HT1080 (cell line): ENCODE data around the gene TXNRD2. TPM values are rescaled to one million over a fixed set of nuclear protein-coding genes. Genes with fewer than 3 reads are reported as not detected.
"Not testable (repeated sequence)": the region's sequence is repeated elsewhere in the genome, so short reads cannot be mapped to it uniquely, and the experiment has no call there.

Source experiments
- DNase-seq: peaks from one replicate; pipeline ENCODE4 v3.0.0-alpha.2; 2015; ENCODE audit warnings: low read depth
- total RNA-seq: library from RNA; depleted of rRNA; stranded (reverse); fragments of >200 nt; shearing (Covaris generic); gene quantifications from 2 replicates; pipeline ENCODE4 v1.2.3, GENCODE V29; 2014

TXNRD2 gene
- total RNA-seq, 1 experiment from 2014 or later = 94.5 TPM

DNA sequence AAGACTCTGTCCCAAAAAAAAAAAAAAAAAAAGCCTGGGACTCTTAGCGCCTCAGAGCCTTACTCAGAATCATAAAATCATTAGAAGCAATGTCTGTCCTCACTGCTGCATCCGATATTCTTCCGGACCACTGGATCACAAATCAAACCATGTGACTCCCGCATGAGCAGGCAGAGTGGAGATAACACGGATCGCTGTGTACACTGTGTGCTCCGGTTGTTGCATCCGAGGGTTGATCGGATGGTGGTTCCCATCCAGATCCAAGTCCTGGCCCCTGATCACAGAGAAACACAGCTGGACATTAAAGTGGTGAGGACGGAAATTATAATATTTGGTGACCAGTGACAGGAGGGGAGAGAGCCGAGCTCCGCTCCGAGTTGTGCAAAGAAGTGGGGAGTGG is 9.7 kb upstream of the TXNRD2 start:
- DNase-seq = no peak

DNA sequence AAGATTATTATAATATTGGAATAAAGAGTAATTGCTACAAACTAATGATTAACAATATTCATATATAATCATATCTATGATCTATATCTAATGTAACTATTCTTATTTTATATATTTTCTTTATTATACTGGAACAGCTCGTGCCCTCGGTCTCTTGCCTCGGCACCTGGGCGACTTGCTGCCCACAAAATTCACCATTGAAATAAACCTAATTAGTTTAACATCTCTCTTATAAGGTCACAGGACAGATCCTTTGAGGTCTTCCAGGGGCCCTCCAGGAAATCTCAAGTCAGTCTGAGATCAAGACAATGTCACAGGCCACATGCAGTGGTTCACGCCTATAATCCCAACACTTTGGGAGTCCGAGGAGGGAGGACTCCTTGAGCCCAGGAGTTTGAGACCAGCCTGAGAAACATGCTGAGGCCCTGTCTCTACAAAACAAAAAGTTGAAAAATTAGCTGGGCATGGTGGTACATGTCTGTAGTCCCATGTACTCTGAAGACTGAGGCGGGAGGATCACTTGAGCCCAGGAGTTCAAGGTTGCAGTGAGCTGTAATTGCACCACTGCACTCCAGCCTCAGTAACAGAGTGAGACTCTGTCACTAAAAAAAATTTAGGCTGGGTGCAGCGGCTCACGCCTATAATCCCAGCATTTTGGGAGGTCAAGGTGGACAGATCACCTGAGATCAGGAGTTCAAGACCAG is 6.6 kb upstream of the TXNRD2 start:
- no peak for DNase-seq

DNA sequence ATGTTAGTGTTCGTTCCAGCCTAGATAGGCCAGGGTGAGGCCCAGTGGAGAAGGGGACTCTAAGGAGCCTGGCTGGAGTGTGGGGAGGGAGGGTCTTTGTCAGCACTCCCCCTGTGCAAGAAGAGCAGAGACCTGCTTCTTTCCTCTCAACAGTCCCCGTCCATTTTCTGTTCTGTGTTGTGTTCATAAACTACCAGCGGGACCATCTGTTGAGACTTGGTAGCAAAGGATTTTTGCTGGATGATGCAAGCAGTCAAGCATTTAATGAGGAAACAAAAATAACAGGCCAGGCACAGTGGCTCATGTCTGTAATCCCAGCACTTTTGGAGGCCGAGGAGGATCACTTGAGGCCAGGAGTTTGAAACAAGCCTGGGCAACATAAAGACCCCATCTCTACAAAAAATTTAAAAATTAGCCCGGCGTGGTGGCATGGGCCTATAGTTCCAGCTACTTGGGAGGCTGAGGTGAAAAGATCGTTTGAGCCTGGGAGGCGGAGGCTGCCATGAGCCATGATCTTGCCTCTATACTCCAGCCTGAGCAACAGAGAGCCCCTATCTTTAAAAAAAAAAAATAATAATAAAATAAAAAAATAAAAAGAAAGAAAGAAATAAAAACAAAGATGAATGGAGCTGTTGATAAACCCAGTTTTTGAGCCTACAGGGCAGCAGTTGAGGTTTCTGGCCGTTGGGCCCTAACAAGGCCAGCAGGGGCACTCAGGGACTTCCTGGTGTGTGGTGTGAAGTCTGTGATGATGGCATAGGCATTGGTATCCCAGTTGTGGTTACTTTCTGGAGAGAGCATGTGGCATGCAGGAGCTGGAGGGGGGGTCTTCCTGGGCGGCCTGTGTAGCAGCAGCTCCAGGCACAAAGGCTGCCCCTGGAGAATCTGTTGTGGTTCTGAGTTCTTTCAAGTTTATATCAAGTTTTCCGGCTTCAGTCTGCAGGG is 1.7 kb upstream of the TXNRD2 start:
- peak; percentile 72 for DNase-seq

DNA sequence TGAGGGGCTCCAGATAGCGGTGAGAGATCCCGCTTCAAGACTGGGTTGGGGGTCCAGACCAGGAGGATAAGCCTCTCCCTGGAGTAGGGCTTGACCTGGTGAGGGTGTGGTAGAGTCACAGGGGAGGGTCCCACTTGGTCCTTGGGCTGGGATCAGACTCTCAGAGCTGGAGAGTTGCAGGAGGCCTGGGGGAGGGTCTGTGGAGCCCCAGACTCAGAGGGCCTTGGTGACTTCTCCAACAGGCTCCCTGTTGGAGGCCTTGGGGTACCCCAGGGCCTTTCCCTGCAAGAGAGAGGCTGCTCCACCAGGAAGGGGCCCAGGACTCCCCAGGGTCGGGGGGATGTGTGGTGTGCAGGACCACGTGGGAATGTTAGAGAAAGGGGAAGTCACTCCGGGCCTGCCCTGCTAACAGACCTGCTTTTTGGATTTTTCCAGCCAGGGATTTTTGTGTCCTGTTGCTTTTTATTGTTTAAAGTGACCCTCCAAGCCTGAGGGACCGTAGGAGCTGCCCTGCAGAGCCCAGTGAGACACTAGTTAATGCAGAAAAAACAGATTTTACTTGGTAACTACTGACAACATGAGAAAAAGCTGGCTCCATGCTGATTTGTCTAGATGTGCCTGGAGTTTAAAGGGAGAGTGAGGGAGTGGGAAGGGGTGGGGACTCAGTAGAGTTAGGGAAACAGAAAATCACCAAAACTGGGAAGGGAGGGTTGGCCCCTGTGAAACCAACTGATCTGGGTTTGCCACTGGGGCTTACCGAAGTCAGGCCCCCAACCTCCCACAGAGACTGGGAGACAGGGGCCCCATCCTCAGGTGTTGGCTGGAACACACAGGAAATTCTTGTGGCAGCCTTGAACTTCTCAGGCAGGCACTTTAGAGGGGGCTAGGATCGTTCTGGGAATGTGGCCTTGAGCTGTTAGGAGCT is 801 bp upstream of the TXNRD2 start:
- DNase-seq = no peak

DNA sequence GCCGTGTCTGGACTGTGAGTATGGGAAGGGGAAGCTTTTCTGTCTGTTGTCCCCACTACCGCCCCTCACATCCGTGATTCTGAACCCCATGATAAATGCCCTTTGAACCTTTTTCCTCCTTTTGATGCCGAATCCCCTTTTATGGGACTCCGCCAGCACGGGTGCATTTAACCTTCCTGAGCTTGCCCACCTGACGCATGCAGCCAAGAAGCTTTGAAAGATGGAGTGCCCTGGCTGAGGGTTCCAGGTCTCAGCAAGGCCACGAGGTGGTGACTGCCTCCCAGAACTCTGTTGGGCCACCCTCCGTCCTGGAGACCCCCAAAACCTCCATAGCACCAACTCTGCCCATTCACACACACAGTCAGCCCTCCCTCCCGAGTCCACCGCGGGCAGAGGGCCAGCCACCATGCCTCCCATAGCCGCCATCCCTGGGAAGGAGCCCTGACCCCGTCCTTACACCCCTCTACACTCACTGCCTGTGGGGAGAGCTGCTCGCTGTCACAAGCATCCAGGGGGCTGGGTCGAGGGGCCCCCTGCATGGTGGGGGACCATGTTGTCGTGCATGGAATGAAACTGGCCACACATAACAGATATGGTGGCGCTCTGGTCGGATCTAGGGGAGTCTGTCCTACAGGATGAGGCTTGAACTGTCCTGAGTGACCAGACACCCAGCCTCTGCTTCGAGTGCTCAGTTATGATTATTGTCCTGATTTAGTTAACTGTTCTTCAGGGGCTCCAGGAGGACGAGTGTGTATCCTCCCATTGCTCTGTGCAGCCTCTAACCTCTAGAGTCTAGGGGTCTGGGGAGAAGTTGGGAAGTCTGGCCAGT is 868 bp downstream of the TXNRD2 start:
- DNase-seq = no peak

DNA sequence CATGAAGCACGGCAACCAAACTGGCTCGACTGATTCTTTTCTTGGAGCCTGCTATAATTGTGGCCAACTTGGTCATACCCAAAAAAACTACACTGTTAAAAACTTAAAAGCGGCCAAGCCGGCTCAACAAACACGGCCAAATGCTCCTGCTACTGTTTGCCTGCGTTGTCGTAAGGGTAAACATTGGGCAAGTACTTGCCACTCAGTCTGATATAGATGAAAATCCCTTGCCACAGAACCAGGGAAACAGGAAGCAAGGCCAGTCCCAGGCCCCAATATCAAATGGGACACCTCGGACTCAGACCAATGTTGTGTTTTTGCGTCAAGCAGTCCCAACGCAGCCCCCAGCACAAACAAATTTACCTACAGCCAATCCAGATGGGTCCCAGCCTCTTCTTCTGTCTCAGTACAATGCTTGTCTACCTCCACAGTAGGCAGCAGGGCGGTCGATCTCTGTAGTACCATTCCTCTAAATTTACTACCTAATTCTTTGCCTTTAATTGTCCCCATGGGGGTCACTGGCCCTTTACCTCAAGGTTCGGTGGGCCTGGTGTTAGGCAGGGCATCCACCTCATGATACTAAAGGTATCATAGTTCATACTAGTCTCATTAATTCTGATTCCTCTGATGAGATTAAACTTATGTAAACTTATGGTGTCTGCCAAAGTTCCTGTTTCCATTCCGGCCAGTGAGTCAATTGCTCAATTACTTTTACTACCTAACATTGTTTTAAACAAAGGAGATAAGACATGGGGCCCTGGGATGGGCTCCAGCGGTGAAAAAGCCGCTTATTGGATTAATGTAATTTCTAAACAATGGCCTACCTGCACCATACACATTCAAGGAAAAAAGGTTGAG is 3.8 kb downstream of the TXNRD2 start:
- DNase-seq = no peak

DNA sequence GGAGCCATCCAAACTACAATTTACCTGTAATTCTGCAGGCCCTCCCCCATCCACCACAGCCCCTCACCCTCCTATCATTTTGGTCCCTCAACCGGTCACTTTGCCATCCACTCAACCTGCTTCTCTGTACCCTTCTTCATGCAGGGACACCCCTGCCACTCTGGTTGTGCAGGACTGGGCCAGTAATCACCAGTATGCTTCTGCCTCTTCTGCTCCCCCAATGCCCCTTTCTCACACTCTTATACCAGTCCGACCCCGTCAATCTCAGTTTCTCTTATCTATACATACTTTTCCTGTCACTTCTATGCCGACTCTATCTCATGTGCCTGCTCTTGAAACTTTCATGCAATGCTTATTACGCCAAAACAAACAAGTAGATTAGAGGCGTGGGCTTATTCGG is 5.1 kb downstream of the TXNRD2 start:
- no peak for DNase-seq

DNA sequence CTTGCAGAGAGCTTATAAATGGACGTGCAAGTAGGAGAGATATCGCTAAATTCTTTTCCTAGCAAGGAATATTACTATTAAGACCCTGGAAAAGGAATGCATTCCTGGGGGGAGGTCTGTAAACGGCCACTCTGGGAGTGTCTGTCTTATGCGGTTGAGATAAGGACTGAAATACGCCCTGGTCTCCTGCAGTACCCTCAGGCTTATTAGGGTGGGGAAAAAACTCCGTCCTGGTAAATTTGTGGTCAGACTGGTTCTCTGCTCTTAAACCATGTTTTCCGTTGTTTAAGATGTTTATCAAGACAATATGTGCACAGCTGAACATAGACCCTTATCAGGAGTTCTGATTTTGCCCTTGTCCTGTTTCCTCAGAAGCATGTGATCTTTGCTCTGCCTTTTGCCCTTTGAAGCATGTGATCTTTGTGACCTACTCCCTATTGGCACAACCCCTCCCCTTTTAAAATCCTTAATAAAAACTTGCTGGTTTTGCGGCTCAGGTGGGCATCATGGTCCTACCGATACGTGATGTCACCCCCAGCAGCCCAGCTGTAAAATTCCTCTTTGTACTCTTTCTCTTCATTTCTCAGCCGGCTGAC is 6.4 kb downstream of the TXNRD2 start:
- DNase-seq = not testable (repeated sequence)

DNA sequence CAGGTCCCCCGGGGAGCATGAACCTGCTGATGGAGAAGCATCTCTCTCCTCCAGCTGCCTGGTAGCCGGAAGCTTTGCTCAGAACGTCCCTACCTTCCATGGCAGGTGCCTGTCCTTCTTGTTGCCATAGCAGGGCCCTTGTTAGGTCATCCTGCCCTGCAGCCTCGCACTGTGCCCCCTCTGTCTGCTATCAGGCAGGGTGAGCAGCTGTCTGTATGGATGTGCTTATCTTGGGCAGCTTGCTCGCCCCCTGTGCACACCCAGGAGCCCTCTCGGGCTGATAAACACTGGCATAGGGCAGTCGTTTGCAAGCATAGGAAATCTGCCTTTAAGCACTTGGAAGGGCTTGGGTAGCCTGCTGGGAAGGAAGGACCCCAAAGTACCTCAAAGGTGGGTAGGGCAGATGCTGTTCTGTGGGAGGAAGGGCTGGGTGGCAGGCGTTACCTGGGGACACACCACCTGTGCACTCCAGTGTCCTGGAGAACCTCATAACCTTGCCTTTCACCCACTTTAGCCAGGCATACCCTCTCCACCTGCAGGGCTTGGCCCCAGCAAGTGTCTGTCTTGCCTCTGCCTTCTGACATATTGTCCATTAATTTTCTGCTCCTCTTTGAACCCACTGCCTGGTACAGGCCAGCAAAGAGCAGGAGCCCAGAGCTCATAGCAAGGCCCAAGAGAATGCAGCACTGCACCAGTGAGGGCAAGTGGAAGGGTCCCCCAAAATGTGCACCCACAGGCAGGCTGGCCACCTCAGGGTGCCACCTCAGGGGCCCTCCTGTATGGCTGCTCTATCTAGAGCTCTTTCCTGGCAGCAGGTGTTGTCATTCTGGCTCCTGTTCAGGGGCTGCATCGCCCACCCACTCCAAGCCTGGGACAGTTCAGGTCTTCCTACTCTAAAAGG is 8.0 kb downstream of the TXNRD2 start:
- DNase-seq = no peak

DNA sequence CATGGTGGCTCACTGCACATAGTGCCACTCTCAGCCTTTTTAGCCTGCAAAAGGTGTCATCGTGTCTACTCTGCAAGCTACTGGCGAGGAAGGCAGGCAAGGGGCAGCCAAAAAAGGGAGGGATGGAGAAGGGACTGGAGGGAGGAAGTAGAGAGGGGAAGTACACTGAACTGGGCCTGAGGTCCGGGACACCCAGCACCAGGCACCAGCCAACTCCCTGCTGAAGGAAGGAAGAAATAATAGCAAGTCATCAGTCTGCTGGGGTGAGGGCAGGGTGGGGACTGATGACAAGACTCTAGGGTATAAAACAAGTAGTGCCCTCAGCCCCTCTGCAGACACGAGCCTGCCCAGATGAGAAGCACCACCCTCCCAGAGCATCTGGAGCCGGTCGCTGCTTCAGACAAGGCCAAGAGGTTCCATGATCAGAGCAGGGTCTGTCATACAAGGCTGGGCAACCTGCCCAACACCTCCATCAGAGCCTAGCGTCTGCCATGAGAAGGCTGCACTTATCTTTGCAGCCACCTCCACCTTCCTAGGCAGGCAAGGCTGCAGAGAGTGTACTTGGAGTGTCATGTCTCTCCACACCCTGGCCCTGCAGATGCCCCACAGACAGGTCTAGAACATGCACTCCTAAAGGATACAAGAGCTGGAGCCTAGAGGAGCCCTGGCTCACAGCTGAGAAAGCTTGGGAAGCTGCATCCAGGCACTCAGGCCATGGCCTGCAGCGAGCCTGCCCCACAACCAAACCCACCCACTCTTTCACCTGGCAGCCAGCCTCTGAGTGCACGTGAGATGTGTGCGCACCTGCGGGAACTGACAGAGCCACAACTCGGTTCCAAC is 9.0 kb downstream of the TXNRD2 start:
- no peak for DNase-seq

DNA sequence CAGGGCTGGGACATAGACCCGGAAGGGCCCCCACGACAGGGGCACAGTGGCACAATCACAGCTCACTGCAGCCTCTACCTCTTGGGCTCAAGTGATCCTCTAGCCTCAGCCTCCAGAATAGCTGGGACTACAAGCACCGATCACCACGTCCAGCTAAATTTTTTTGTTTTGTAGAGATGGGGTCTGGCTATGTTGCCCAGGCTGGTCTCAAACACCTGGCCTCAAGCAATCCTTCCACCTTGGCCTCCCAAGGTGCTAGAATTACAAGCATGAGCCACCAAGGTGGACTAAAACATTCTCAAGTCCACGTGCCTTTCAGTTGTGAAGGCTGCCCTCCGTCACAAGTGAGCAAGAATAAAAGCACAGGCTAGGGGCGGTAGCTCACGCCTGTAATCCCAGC is 10.1 kb downstream of the TXNRD2 start:
- DNase-seq = no peak

DNA sequence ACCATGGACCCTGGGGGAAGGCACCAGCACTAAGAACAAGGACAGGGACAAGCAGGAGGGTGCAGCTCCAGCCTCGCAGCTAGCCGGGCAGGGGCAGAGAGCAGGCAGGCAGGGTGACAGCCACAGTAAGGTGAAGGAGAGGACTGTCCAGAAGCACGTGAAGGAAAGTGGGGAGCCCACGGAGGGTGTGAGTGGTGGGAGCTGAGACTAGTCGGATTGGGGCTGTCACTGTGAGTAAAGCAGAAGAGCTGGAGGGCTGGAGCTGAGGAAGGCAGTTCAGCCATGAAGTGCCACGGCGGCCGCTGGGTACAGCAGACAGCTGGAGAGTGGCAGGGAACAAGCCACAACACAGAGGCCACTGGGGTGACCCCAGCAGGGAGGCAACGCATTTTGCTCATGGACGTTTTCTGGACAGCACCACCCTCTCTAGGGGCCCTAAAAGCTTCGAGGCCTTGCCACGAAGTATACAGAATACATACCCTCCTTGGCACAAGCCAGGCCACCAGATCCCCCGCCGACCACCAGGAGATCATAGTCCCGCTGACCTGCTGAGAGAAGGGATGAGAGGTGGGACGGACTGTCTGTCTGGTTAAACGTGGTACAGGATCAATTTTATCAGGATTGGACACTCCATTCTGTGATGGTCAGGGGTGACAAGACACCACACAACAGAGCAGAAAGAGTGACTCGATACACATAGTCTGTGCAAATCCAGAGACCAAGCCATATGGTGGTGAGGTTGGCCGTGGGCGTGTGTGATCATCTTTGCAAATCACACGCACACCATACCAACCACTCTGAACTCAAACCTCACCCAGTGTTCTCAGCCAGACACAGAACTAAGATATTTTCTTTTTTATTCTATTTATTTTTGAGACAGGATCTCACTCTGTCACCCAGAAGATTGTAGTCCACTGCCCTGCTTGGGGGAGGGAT is 10.8 kb downstream of the TXNRD2 start:
- DNase-seq = no peak

DNA sequence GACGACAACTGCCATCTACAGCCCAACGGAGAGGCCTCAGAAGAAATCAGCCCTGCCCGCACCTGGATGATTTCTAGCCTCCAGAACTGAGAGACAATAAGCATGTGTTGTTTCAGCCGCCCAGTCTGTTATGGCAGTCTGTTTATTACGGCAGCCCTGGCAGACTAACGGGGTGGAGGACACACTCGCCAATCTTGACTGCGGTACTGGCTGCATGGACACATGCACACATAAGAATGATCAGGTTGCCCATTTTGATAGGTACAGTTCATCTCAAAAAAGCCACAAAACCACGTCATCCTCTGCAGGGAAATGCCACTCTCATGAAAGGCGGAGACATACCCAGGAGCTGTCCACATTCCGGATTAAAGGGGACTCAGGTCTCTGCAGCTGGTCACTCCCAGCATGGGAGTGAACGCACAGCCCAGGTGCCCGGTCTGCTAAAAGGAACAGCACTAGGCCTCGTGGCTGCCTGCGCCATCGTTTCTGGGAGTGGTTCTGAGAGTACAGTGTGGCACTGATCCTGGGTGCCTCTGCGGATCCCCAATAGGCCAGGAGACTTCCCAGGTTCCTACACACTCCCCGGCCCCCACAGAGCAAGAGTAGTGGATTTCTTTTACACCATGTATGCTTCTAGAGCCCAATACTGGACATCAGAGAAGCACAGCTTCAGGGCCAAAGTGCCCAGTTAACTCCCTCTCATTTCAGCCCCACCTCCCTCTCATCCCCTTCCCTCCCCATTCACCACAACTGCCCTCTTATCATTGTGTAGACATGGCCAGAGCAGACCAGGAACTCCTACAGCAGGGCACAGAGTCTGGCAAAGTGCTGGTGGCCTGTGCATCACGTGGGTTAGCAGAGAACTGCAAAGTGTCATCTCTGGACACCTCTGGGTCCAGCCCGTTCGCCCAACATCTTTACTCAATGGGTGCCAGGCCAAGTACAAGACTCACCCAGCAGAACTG is 11.8 kb downstream of the TXNRD2 start:
- no peak for DNase-seq

DNA sequence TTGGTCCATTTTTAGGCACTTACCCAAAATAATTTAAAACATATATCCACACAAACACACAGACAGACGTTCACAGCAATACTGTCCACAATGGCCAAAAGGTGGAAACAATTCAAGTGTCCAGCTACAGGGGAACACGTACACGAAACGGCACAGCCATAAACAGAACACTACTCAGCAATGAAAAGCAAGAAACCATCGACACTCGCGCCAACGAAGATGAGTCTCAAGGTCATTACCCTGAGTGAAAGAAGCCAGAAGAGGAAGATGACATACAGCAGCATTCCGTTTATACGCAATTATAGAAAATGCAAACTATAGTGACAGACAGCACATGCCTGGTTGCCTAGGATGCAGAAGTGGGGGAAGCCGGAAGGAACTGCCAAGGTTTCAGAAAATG is 13.4 kb downstream of the TXNRD2 start:
- no peak for DNase-seq

DNA sequence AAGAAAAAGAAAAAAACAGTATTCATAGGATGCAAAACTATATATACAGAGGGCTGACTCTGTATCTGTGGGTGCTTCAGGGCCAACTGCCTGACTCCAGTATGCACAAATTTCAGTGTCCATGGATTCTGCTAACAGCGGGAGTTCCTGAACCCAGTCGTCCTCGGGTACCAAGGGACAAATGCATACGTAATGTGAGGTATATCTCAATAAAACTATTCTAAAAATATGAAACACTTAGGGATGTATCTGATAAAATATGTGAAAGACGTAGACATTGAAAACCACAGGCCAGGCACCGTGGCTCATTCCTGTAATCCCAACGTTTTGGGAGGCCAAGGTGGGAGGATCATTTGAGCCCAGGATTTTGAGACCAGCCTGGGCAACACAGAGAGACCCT is 13.9 kb downstream of the TXNRD2 start:
- no peak for DNase-seq
